Hippocampal formation (tissue), 2 donors: ENCODE data around the gene B3GALT4.
"Not testable (repeated sequence)": the region's sequence is repeated elsewhere in the genome, so short reads cannot be mapped to it uniquely, and the experiment has no call there.

Experiments
- DNase-seq, 2 donors: peaks; one replicate each; lab custom pipeline; 2025; lab: John Stamatoyannopoulos, UW

The B3GALT4 gene

DNA sequence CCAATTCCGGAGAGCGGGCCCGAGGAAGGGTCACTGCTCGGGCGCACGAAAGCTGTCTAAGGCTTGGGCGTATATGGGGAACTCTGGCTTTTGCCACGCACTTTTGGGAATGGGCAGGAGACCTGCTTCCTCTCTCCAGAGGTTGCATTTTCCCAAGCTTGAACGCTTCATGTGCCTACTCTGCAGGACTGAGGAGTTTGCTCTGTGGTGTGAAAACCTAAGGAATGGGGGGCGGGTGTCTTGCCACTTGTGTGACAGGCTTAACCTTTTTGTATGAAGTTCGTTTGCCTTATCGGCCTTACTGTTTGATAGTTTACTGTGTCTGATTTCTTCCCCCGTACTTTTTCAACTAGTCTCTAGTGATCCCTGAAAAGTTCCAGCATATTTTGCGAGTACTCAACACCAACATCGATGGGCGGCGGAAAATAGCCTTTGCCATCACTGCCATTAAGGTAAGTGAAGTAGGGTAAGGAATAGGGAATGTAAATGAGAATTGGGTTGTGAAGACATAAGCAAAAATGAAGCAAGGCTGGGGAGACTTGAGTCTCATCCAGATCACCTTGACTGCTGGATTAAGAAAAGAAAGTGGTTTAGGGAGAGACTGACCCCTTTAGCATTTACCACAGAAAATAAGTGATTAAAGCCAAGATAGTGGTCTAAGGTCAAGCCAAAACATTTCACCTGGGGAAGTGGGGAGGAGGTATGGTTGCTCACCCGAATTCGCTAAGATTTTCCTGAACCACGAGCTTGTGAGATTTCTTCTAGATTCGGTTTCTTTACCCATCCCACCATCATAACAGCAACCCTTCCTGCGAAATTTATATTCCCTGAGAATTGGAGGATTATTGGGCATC lies 4.4 kb upstream of the B3GALT4 start:
- DNase-seq: no peak

DNA sequence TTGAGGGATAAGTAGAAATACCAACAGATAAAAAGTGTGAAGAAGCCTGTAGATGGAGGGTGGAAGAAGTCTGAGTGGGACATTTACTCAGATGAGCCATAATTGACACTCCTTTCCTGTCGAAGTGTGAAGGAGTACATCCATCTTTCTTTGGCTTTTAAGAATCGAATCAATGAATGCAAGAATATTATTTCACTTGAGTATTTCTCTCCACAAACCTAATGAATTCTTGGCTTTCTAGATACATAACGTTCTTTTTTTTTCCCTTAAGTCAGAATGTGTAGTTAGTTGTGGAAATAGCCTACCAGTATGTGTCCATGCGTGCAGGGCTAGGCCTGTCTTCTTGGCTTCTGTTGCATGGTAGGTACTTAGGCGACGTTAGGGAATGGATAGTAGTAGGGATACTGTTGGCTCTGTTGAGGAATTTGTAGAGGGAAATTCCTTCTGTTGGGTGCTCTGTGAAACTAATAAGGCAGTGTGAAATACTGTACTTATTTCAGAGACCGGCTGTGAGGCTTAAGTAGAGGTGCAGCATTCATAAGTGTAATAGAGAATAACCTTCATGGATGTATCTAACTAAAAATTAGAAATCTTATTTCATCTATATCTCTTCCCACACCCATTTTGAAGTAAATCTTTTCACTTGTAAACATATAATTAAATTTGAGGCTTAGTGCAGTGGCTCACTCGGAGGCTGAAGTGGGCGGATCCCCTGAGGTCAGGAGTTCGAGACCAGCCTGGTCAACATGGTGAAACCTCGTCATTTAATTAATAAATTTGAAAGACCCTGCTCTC lies 3.6 kb upstream of the B3GALT4 start:
- DNase-seq: no peak

DNA sequence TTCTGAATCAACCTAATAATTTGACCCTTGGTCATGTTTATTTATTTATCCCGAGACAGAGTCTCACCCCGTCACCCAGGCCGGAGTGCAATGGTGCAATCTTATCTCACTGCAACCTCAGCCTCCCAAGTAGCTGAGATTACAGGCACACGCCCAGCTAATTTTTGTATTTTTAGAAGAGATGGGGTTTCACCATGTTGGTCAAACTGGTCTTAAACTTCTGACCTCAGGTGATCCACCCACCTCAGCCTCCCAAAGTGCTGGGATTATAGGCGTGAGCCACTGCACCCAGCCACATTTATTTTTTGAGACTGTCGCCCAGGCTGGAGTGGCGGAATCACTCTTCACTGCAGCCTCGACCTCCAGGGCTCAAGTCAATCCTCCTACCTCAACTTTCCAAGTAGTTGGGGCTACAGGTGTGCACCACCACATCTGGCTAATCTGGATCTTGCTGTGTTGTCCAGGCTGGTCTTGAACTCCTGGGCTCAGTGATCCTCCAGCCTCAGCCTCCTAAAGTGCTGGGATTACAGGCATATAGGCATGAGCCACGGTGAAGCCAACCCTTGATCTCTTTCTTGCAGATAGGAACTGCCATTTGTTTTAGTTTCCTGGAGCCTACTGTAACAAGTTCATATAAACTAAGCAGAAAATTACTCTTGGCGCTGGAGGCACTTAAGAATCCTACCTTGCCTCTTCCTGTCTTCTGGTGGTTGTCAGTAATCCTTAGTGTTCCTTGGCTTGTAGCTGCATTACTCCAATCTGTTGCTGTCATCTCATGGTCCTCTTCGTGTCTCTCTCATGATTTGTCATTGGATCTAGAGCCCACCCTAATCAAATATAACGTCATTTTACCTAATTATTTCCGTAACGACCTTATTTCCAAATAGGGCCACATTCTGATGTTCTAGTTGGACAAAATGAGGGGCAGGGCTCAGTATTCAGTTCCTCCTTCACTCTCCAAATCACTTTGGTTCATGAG lies 2.7 kb upstream of the B3GALT4 start:
- DNase-seq: no peak

DNA sequence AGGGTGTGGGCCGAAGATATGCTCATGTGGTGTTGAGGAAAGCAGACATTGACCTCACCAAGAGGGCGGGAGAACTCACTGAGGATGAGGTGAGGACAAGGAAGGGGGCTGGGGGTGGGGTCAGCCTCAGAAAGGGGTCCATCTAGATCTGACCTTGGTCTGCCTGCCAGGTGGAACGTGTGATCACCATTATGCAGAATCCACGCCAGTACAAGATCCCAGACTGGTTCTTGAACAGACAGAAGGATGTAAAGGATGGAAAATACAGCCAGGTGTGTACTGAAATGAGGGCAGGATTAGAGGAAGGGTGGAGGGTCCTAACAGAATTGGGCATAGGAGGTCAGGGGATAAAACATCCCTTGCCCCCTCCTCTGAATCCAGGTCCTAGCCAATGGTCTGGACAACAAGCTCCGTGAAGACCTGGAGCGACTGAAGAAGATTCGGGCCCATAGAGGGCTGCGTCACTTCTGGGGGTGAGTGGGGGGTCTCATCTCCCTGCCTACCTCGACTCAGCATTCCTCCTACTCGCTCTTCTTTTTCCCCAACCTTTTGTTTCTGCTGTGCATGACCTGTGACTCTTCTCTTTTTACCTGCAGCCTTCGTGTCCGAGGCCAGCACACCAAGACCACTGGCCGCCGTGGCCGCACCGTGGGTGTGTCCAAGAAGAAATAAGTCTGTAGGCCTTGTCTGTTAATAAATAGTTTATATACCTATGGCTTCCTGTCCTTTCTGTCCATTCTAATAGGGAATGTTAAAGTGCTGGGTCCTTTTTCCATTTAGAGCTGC lies 935 bp upstream of the B3GALT4 start:
- DNase-seq: not testable (repeated sequence)

DNA sequence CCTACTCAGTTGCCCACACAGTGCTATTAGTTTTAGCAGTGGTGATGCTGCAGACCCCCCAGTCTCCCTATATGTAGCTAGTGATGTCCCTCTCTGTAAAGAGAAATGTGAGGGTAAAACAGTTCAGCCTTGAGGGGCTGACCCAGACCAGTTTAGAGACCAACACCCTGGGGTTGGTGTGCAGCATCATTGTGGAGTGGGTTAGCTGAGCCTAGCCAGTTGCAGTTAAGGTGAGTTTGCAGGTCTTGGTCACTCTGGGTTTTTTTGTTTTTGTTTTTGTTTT lies 401 bp upstream of the B3GALT4 start:
- DNase-seq: no peak

DNA sequence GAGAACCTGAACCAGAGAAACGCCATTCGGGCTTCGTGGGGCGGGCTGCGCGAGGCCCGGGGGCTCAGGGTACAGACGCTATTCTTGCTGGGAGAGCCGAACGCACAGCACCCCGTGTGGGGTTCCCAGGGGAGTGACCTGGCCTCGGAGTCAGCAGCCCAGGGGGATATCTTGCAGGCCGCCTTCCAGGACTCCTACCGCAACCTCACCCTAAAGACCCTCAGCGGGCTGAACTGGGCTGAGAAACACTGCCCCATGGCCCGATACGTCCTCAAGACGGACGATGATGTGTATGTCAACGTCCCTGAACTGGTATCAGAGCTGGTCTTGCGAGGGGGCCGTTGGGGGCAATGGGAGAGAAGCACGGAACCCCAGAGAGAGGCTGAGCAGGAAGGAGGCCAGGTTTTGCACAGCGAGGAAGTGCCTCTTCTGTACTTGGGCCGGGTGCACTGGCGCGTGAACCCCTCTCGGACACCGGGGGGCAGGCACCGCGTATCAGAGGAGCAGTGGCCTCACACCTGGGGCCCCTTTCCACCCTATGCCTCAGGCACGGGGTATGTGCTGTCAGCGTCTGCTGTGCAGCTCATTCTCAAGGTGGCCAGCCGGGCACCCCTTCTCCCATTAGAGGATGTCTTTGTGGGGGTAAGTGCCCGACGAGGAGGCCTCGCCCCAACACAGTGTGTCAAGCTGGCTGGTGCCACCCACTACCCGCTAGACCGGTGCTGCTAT lies 904 bp downstream of the B3GALT4 start:
- no peak for DNase-seq

DNA sequence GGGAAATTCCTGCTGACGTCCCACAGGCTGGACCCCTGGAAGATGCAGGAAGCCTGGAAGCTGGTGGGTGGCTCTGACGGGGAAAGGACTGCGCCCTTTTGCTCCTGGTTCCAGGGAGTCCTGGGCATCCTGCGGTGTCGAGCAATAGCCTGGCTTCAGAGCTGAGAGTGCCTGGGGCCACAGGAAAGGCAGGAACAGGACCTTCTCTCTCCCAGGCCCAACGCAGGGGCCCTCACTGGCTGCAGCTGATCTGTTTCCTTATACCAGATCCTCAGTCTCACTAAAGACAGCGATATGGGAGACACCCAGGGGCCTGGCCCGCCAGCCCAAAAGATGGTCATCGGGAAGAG lies 1.4 kb downstream of the B3GALT4 start:
- DNase-seq: no peak

DNA sequence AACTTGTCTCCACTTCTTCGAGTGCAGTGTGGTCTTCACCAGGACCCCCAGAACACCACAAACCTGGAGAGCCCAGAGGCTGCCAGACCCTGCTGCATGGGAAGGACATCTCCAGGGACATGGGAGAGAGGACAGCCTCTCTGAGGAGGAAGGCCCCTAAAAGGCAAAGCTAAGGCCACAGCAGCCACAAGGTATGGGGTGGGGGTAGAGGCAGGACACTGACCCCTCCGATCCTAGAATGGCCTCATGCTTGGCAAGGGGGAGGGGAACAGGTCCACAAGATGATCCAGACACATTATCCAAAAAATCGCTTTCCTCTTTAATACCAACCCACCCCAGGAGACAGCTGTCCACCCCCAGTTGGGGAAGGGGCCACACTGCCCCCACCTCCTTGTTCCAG lies 1.9 kb downstream of the B3GALT4 start:
- no peak for DNase-seq

DNA sequence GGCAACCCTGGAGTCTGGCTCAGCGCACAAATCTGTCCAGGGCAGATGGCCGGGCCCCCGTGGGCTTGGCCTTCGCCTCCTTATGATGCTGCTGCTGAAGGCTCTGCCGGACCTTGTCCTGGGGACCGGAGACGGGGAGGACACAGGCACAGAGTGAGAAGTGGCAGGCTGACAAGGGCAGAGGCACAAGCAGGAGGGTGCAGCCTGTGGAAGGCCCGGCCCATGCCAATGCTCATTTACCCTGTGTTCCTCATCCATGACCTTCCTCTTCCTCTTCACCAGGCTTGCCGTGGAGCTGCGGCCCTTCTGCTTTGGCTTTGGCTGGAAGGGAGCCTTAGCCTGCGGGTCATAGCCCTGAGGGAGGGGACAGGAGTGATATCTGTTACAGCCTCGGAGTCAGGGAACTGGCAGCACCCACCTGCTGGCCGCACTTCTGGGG lies 2.4 kb downstream of the B3GALT4 start:
- no peak for DNase-seq

DNA sequence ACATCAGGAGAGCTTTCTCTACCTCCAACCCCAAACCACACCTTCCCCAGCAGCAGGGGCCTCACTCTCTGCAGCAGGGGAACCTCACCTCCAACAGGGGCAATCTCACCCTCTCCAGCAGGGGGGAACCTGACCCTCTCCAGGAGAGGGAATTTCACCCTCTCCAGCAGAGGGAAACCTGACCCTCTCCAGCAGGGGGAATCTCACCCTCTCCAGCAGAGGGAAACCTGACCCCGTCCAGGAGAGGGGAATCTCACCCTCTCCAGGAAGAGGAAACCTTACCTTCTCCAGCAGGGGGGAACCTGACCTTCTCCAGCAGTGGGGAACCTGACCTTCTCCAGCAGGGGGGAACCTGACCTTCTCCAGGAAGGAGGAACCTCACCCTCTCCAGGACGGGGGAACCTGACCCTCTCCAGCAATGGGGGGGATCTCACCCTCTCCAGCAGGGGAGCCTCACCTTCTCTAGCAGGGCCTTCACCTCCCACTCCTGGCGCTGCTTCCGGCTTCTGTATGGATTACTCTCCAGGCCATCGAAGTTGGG lies 3.1 kb downstream of the B3GALT4 start:
- no peak for DNase-seq

DNA sequence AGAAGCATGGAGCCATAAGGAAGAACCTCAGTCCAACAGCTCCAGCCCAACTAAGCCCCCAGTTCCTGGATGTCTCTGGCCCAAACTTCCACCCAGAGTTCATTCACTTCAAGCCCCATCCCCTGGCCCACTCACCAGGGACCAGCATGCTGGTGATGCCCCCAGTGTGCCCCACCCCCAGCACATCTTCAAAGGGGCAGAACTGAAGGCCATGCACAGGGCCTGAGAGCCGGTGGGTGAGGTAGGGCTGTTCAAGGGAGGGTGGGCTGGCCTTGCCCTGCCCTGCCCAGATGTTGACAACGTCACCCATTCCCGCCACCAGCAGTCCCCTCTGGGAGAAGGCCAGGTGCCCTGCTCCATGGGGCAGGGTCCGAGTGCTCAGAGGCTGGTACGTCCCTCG lies 3.6 kb downstream of the B3GALT4 start:
- DNase-seq: no peak

DNA sequence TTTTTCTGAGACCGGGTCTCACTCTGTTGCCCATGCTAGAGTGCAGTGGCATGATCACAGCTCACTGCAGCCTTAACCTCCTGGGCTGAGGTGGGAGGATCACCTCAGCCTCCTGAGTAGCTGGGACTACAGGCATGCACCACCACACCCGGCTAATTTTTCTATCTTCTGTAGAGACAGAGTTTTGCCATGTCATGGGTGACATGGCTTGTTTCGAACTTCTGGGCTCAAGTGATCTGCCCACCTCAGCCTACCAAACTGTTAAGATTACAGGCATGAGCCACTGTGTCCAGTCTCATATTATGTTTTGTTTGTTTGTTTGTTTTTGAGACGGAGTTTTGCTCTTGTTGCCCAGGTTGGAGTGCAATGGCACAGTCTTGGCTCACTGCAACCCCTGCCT lies 8.3 kb downstream of the B3GALT4 start:
- DNase-seq: not testable (repeated sequence)

DNA sequence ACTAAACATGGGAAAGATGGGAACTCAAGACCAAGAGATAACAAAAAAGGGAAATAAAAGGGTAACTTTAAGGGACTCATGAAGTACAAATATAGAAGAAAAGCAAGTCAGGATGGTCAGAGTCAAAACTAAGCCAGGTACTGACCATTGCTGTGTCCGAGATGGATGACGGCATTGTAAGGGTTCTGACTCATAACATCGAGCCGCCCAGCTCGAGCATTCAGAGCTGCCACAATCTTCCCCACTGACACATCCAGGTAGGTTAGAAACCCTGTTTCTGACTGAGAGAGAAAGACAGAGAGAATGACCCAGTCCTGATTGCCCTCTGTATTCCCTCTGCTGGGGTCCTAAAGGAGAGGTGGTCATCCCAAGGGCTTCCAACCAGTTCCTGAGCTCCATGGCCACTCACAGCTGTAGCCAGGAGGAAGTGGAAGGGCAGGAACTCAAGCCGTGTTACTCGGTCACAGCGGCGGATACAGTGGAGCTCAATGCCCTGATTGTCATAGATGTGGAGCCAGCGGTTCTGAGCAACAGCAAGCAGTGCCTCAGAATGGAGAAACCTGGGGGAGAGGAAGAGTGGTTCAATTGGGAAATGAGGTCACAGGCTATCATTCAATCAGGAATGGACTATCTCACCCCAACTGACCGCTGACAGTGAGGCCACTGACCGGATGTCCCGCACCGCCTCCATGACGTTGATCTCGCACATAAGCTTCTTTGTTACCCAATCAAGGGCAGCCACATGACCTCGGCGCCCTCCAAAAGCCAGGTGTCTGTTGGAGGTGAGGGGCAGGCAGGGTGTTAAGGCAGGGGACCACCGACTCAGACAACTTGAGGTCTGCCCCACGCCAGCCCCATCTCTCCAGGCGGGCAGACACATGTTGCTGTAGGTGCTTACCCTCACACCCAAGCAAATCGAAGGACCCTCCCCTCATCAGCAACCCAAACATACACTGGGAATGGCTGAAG lies 10.3 kb downstream of the B3GALT4 start:
- DNase-seq: no peak

DNA sequence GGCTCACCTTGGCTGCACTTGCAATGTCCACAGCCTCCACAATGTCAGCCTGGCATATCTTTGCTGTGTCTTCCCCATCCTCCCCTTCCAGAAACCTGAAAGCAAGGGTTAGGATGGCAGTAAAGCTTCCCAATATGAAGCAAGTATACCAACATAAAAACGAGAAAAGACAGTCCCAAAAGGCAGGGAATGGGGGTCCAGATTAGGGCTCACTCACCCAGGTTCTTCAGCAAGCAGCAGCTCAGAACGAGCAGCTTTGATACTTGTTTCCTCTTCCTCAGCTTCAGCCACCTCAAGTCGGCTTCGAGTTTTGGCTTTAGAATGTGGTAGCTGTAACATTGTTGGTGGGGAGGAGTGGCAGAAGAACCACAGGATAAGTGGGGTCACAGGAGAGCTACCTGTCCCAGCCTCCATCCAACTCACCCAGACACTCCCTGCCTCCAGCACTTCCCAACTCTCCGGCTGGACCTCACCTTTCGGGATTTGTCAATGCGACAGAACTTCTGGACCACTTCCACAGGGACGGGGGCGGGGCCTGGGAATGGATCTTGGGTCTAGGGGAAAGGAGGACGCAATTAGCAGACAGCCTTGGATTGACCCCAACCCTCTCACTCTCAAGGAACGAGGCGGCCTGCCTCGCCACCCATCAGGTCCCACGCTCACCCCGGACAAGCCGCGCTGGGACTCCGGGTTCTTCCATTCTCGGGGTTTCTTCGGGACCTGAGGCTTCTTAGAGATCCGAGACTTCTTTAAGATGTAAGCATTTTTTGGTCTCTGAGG lies 11.4 kb downstream of the B3GALT4 start:
- no peak for DNase-seq

DNA sequence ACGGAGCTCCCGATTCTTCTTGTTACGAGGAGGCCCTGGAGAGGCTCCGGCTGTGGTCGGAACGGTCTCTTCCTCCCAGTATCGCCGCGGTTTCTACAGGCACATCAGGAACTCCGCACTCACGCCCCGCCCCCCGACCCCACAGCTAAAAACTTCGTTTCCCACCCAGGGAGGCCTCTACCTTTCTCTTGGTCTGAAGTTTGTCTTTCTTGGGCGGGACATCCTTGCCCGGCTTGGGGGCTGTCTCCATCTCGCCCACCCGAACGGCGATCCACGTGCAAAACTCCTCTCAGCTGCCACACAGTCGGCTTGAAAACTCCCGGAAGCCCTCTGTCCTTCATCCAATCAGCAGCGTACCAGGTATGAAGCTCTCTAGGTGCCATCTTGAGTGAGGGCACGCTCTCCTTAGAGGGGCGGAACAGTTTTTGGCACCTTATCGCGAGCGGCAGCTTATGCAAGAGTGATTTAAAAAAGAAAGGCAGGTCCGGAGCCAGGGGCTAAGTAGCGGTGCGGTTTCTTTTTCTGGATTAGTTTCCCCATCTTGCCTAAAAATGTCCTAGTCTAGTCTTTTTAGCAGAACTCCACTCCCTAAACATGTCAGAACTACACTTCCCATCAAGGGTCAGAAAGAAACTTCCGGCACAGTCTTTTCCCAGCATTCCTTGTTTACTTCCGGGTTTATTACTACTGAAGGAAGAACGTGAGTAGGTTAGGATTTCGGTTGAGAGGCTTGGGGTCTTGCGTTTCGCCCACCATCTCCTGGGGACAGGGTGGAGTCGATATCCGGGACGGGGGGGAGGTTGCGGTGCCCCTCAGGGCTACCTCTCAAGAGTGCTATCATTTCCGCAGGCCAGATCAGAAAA lies 12.2 kb downstream of the B3GALT4 start, which contains the start of the genes PFDN6 and WDR46:
Gene PFDN6, plus strand, starts transcription at position 681 of the 863 bp plus-strand sequence. CDS start 256 bp downstream, outside the sequence.
Gene WDR46, minus strand, starts transcription at position 319 of the 863 bp plus-strand sequence. Its CDS starts 69 bp downstream, at position 250.
- peak; percentile 91 to 98 for DNase-seq

DNA sequence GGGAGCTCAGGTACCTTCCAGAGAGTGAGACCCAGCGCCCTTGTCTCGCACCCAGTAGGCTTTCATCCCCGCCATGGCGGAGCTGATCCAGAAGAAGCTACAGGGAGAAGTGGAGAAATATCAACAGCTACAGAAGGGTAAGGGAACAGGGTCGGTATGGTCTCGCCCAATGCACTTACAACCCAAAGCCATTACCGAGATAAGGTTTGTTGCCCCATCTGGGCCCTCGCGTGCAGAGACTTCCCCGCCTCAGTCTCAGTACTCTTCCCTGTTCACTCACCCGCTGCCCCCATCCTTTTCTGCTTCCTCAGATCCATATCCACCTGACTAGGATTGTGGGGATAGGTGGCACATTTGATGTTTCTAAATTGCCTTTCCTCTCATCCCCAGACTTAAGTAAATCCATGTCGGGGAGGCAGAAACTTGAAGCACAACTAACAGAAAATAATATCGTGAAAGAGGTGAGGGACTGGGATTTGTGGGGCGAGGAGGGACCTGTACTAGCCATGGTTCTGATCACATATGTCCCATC lies 12.9 kb downstream of the B3GALT4 start:
- no peak for DNase-seq

DNA sequence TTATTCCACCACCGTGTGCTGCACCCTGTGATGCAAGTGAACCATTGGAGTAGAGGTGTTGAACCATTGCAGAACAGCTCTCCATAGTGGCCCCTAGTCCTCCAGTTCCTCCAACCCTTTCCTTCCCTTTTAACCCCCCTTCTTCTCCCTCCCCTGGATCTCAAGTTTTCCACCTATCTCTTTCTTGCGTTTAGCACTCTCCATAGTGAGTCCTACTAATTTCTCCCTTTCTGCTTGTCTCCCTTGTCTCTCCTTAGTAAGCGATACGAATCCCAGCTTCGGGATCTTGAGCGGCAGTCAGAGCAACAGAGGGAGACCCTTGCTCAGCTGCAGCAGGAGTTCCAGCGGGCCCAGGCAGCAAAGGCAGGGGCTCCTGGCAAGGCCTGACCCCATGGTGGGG lies 13.5 kb downstream of the B3GALT4 start:
- DNase-seq: no peak
